Measurements from ENCODE around the gene CLCNKA.
A peak's percentile ranks its signal among the peaks of the same experiment; 100 is the strongest.

CLCNKA gene

GRCh38 chr1:16009678-16010077, 12.2 kb upstream of the CLCNKA start:
- no peak overlapping the region for H3K27ac Mint-ChIP-seq
- TF ChIP-seq CTCF (IDR thresholded peaks at IDR 0.05), result no peak

DNA sequence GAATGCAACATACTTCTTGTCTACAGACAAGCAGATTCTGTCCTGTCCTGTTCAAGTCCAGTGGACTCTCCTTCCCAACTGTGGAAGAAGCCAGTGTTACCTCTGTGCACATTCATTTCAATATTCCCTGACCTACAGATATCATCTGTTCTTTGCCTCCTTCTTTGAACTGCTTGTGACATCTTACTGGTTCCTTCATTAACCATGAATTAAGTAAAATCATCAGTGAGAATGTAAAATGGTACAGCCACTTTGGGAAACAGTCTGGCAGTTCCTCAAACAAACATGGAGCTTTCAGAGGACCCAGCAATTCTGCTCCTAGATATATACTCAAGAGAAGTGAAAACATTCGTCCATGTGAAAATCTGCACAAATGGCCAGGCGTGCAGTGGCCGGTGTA, 11.0 kb upstream of the CLCNKA start:
- no peak for DNase-seq
- no peak for TF ChIP-seq CTCF (IDR thresholded peaks at IDR 0.05)
- Mint-ChIP-seq H3K4me3 (no peak overlapping the region), H3K36me3 (ENCODE audit: low read depth) (no peaks in the 10 kb centered on the region), H3K9me3 (no peaks in the 10 kb centered on the region), H3K4me1 (peaks cover 32% of the 10 kb centered on the region), H3K27me3 (ENCODE audit: low read depth, poor library complexity) (peaks cover 21% of the 10 kb centered on the region), H3K27ac (no peak overlapping the region)

More at GRCh38 chr1:16009678-16010077, 12.2 kb upstream of the CLCNKA start:
- no peaks in the 10 kb centered on the region for H3K9me3 Mint-ChIP-seq
- no peaks in the 10 kb centered on the region for H3K36me3 Mint-ChIP-seq (ENCODE audit: low read depth)
- peaks cover 21% of the 10 kb centered on the region for H3K4me1 Mint-ChIP-seq
- DNase-seq, result no peak
- H3K4me3 Mint-ChIP-seq, result no peak overlapping the region
- peaks cover 17% of the 10 kb centered on the region for H3K27me3 Mint-ChIP-seq (ENCODE audit: low read depth, poor library complexity)

- no peak for DNase-seq
- H3K27ac Mint-ChIP-seq, result no peak overlapping the region
- H3K9me3 Mint-ChIP-seq, result no peaks in the 10 kb centered on the region
- peaks cover 21% of the 10 kb centered on the region for H3K27me3 Mint-ChIP-seq (ENCODE audit: low read depth, poor library complexity)
- no peak for TF ChIP-seq CTCF (IDR thresholded peaks at IDR 0.05)
- H3K4me3 Mint-ChIP-seq, result no peak overlapping the region
- peaks cover 27% of the 10 kb centered on the region for H3K4me1 Mint-ChIP-seq
- no peaks in the 10 kb centered on the region for H3K36me3 Mint-ChIP-seq (ENCODE audit: low read depth)
These were observed 9.8 kb upstream of the CLCNKA start for GRCh38 chr1:16011936-16012589.

GRCh38 chr1:16012590-16013219, 9.1 kb upstream of the CLCNKA start:
- no peak for TF ChIP-seq CTCF (IDR thresholded peaks at IDR 0.05)
- no peak overlapping the region for H3K27ac Mint-ChIP-seq
- peak; percentile 66 for DNase-seq
- peaks cover 30% of the 10 kb centered on the region for H3K4me1 Mint-ChIP-seq
- peaks cover 21% of the 10 kb centered on the region for H3K27me3 Mint-ChIP-seq (ENCODE audit: low read depth, poor library complexity)
- H3K4me3 Mint-ChIP-seq, result no peak overlapping the region
- H3K9me3 Mint-ChIP-seq, result no peaks in the 10 kb centered on the region
- no peaks in the 10 kb centered on the region for H3K36me3 Mint-ChIP-seq (ENCODE audit: low read depth)

DNA sequence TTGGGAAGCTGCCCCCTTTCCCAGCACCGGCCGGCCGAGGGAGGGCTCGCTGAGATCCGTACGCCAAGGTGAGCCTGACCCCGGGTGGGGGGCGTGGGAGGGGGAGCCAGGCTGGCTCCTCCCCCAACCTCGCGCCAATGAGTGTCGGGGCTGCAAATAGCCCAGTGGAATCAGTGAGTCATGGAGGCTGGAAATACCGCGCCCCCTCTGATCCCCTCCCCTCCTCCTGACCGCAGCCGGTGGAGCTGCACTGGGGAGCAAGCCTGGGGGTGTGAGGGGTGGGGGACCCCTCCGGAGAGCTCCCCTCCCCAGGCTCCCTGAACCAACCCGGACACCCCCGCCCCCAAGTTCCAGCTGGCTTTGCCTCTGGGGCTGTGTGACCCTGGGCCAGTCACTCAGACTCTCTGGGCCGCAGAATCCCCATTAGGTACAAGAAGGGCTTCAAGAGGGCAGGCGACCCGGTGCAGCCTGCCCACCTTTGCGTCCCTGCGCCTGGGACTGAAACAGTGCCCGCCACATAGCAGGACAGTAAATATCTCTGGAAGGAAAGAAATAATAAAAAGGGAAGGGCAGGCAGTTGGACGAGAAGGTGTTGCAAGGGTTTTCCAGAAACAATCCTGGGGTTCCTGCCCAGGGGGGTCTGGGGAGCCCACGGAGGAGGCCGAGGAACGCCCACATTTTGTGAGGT, 8.5 kb upstream of the CLCNKA start:
- H3K27me3 Mint-ChIP-seq (ENCODE audit: low read depth, poor library complexity), result peaks cover 18% of the 10 kb centered on the region
- no peaks in the 10 kb centered on the region for H3K9me3 Mint-ChIP-seq
- H3K4me1 Mint-ChIP-seq, result peaks cover 37% of the 10 kb centered on the region
- TF ChIP-seq CTCF (IDR thresholded peaks at IDR 0.05), result no peak
- H3K27ac Mint-ChIP-seq, result no peak overlapping the region
- H3K4me3 Mint-ChIP-seq, result peak overlapping the region; percentile 30
- DNase-seq, result peak; percentile 62
- H3K36me3 Mint-ChIP-seq (ENCODE audit: low read depth), result no peaks in the 10 kb centered on the region

Measured in nephron progenitor cell (in vitro differentiated cells).